Lower lobe of right lung (tissue), 2 donors: ENCODE data around the gene RGS6. TPM values are rescaled to one million over a fixed set of nuclear protein-coding genes. Genes with fewer than 3 reads are reported as not detected.

Source experiments
- ATAC-seq, 2 donors: fragments of 200-7000 bp; cut with Tn5 transposase; one replicate each; pipeline ENCODE4 v1.9.1; 2020 to 2022; ENCODE audit warnings: mild to moderate bottlenecking in 2 of 2, moderate library complexity in 2 of 2
- DNase-seq: peaks from one replicate; pipeline ENCODE4 v3.0.0-alpha.2; 2020
- H3K27ac ChIP-seq: fragments of 200-600 bp; one replicate; pipeline ENCODE4 v1.8.0; 2022
- H3K27me3 ChIP-seq: fragments of 200-600 bp; one replicate; pipeline ENCODE4 v1.8.0; 2022; ENCODE audit warnings: low read depth
- H3K36me3 ChIP-seq: fragments of 200-600 bp; one replicate; pipeline ENCODE4 v1.8.0; 2022; ENCODE audit warnings: mild to moderate bottlenecking
- H3K4me1 ChIP-seq: fragments of 200-600 bp; one replicate; pipeline ENCODE4 v1.8.0; 2022
- H3K4me3 ChIP-seq: fragments of 200-600 bp; one replicate; pipeline ENCODE4 v1.8.0; 2022; ENCODE audit warnings: mild to moderate bottlenecking
- H3K9me3 ChIP-seq: fragments of 200-600 bp; one replicate; pipeline ENCODE4 v1.8.0; 2022
- CTCF ChIP-seq: fragments of 200-600 bp; IDR thresholded peaks from one replicate; pipeline ENCODE4 v1.8.0; 2022; ENCODE audit warnings: antibody characterized with exemption, mild to moderate bottlenecking
- intact Hi-C: fragments of 100-400 bp; cut with DNase I; formaldehyde crosslinking; loops from one replicate; pipeline ENCODE4 v1.11.0; 2022
- total RNA-seq: library from RNA; stranded (reverse); fragmentation: NEBNext Ultra II Directional; extraction: Animal tissue kit (Norgen Biotek cat#: 25700); gene quantifications from one replicate; pipeline ENCODE4 v1.2.1, GENCODE V29; 2021
- donor health status: DM: no; HTN: yes; CAD: no; lungs with severe emphysema.

The RGS6 gene
- total RNA-seq, 1 donor from 2014 or later: 2.5 TPM

GRCh38 chr14:72554401-72554800 is 622.2 kb downstream of the RGS6 start:
- no peak for ATAC-seq
- no peak for TF ChIP-seq CTCF
- H3K4me1 ChIP-seq: no peaks in the 10 kb centered on the region
- H3K27me3 ChIP-seq: peaks cover 25% of the 10 kb centered on the region
- no peaks in the 10 kb centered on the region for H3K36me3 ChIP-seq
- H3K27ac ChIP-seq: no peak overlapping the region
- no peaks in the 10 kb centered on the region for H3K9me3 ChIP-seq
- intact Hi-C loops: no loop called here
- DNase-seq: no peak
- H3K4me3 ChIP-seq: no peak overlapping the region

GRCh38 chr14:72554994-72555608 is 622.9 kb downstream of the RGS6 start:
- H3K4me1 ChIP-seq: no peaks in the 10 kb centered on the region
- TF ChIP-seq CTCF: no peak
- intact Hi-C loops: no loop called here
- peaks cover 27% of the 10 kb centered on the region for H3K27me3 ChIP-seq
- no peak for ATAC-seq
- H3K9me3 ChIP-seq: no peaks in the 10 kb centered on the region
- H3K4me3 ChIP-seq: no peak overlapping the region
- no peak overlapping the region for H3K27ac ChIP-seq
- DNase-seq: no peak
- H3K36me3 ChIP-seq: no peaks in the 10 kb centered on the region

- Histone ChIP-seq H3K4me3 (no peak overlapping the region), H3K27ac (no peak overlapping the region), H3K4me1 (no peaks in the 10 kb centered on the region), H3K36me3 (no peaks in the 10 kb centered on the region), H3K27me3 (peaks cover 27% of the 10 kb centered on the region), H3K9me3 (no peaks in the 10 kb centered on the region)
- DNase-seq: no peak
- no peak for ATAC-seq
- no peak for TF ChIP-seq CTCF
- intact Hi-C loops: no loop called here
These were observed 623.4 kb downstream of the RGS6 start for GRCh38 chr14:72555609-72556000.

DNA sequence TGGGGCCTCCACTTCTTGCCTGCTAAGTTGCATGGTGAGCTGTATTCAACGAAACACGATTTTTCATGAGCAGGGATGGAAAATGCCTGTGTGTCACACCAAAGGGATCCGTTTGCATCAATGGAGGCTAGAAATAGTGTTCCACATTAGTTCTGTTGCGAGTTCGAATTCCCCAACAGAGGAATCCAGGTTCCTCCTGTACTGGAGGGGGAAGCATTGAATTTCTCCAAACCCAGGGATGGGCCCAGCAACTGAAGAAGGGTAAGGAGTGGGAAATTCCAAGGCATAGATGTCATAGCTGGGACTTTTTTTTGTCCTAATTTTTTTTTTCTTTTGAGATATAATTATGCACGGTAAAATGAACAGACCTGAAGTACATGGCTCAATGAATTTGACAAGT is 625.4 kb downstream of the RGS6 start:
- H3K4me1 ChIP-seq: no peaks in the 10 kb centered on the region
- no peaks in the 10 kb centered on the region for H3K9me3 ChIP-seq
- H3K27ac ChIP-seq: no peak overlapping the region
- intact Hi-C loops: no loop called here
- peaks cover 18% of the 10 kb centered on the region for H3K27me3 ChIP-seq
- no peak overlapping the region for H3K4me3 ChIP-seq
- no peaks in the 10 kb centered on the region for H3K36me3 ChIP-seq
- no peak for TF ChIP-seq CTCF
- no peak for DNase-seq
- no peak for ATAC-seq

DNA sequence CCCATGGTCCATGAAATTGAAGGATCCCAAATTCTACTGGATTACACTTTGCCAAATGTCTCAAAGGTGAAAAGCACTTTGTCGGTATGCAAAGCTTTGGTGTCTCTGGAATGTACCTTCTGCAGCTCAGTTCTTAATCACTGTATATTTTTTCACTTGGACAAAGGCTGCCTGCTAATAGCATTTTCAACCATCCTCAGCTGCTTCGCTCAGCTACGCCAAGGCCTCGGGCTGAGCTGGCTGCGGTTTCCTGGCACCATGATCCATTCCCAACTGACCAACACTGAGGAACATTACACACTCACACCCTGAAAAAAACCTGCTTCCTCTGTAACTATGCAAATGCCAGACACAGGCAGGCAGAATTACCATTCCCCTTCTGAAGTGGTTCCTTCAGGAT is 626.5 kb downstream of the RGS6 start:
- intact Hi-C loops: no loop called here
- ATAC-seq (no peak), DNase-seq (no peak)
- Histone ChIP-seq H3K4me1 (no peaks in the 10 kb centered on the region), H3K27ac (no peak overlapping the region), H3K9me3 (no peaks in the 10 kb centered on the region), H3K4me3 (no peak overlapping the region), H3K27me3 (peaks cover 12% of the 10 kb centered on the region), H3K36me3 (no peaks in the 10 kb centered on the region)
- TF ChIP-seq CTCF: no peak
